ENCODE measurements around the gene SH3BP5.

The SH3BP5 gene

DNA sequence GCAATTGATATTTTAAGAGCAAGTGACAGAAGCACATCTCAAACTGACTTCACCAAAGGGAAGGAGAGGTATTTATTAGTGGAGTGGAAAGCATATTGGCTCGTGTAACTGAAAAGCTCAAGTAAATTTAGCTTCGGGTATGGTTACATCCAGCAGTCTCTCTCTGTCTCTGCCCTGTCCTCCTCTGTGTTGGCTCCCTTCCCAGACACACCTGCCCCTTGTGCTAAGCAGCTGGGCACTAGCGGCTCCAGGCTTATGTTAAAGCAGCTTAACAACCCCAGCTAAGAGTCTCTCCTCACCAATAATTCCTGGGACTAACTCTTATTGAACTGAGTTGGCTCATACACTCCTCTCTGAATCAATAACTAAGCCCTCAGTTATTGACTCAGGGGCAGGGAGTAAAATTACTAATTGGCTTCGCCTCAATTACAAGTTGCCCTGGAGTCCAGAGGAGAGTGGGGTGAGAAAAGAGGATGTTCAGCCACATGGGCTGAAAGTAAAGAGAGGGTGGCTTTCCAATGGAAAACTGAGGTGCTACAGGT lies 12.8 kb upstream of the SH3BP5 start:
- H3K27me3 ChIP-seq (replicated peaks; ENCODE audit: control insufficient read depth, insufficient read depth, low read length): no peaks in the 10 kb centered on the region
- TF ChIP-seq, protein P1, sequence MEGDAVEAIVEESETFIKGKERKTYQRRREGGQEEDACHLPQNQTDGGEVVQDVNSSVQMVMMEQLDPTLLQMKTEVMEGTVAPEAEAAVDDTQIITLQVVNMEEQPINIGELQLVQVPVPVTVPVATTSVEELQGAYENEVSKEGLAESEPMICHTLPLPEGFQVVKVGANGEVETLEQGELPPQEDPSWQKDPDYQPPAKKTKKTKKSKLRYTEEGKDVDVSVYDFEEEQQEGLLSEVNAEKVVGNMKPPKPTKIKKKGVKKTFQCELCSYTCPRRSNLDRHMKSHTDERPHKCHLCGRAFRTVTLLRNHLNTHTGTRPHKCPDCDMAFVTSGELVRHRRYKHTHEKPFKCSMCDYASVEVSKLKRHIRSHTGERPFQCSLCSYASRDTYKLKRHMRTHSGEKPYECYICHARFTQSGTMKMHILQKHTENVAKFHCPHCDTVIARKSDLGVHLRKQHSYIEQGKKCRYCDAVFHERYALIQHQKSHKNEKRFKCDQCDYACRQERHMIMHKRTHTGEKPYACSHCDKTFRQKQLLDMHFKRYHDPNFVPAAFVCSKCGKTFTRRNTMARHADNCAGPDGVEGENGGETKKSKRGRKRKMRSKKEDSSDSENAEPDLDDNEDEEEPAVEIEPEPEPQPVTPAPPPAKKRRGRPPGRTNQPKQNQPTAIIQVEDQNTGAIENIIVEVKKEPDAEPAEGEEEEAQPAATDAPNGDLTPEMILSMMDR (IDR thresholded peaks at IDR 0.05; ENCODE audit: insufficient read depth, low read length, poor library complexity, severe bottlenecking): no peak
- H3K36me3 ChIP-seq (ENCODE audit: control insufficient read depth, insufficient read depth, low read length): no peaks in the 10 kb centered on the region
- DNase-seq (ENCODE audit: extremely low read depth, insufficient read length): peak; percentile 44
- H3K4me3 ChIP-seq (replicated peaks; ENCODE audit: low read depth, low read length): no peak overlapping the region

DNA sequence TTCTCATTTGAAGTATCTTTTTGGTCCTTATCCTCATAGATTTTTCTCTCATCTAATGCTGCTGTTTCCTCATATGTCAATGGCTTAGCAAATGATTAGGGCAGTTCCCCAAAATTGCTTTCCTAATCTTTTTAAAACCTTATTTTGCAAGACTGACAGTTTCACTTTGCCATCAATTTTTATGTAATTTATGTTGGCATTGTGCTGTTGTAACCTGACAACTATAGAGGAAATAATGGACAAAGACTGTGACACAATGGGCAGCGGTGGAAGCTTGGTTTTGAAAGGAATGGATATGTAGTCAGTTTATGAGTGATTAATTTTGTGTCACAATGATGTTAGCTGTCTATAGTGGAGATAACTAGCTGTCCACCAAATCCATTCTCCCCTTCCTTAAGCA lies 10.6 kb upstream of the SH3BP5 start:
- TF ChIP-seq, protein P1 (IDR thresholded peaks at IDR 0.05; ENCODE audit: insufficient read depth, low read length, poor library complexity, severe bottlenecking): no peak
- Histone ChIP-seq H3K4me3 (replicated peaks; ENCODE audit: low read depth, low read length) (no peak overlapping the region), H3K27me3 (replicated peaks; ENCODE audit: control insufficient read depth, insufficient read depth, low read length) (no peaks in the 10 kb centered on the region), H3K36me3 (ENCODE audit: control insufficient read depth, insufficient read depth, low read length) (no peaks in the 10 kb centered on the region)
- DNase-seq (ENCODE audit: extremely low read depth, insufficient read length): no peak

DNA sequence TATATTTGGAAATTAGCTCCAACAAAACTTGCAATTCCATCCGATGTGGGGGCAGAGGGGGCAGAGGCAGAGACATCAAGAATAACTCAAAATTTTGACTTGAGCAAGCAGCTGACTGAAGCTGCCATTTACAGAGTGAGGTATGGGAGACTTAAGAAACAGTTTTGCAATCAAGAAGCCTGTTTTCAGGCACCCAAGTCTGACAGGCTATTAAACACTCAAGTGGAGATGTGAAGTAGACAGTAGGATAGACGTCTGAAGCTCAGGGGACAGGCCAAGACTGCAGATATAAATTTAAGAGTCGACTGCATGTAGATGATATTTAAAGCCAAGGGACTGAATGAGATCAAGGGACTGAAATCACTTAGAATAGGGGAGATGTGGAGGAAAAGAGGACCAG lies 9.9 kb upstream of the SH3BP5 start:
- TF ChIP-seq, protein P1 (IDR thresholded peaks at IDR 0.05; ENCODE audit: insufficient read depth, low read length, poor library complexity, severe bottlenecking): no peak
- H3K4me3 ChIP-seq (replicated peaks; ENCODE audit: low read depth, low read length): no peak overlapping the region
- DNase-seq (ENCODE audit: extremely low read depth, insufficient read length): no peak
- no peaks in the 10 kb centered on the region for H3K27me3 ChIP-seq (replicated peaks; ENCODE audit: control insufficient read depth, insufficient read depth, low read length)
- no peaks in the 10 kb centered on the region for H3K36me3 ChIP-seq (ENCODE audit: control insufficient read depth, insufficient read depth, low read length)

DNA sequence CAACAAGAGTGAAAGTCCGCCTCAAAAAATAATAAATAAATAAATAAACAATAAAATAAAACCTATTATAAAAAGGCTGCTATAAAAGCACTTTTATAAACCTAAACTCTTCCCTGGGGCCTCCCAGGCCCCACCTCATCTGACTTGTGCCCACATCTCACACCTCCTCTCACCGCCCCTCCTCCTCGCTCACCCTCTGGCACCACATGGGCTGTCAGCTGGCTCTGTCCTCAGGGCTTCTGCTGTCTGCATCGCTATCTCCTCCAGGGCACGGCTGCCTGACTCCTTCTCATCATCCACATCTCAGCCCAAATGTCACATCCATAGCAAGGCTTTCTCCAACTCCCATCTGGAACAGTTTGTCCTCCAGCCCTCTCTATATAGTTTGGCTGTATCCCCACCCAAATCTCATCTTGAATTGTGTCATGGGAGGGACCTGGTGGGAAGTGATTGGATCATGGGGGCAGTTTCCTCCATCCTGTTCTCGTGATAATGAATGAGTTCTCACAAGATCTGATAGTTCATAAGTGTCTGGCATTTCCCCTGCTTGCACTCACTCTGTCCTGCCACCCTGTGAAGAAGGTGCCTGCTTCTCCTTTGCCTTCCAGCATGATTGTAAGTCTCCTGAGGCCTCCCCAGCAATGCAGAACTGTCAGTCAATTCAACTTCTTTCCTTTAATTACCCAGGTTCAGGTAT lies 8.8 kb upstream of the SH3BP5 start:
- TF ChIP-seq, protein P1 (IDR thresholded peaks at IDR 0.05; ENCODE audit: insufficient read depth, low read length, poor library complexity, severe bottlenecking): no peak
- no peak for DNase-seq (ENCODE audit: extremely low read depth, insufficient read length)
- Histone ChIP-seq H3K27me3 (replicated peaks; ENCODE audit: control insufficient read depth, insufficient read depth, low read length) (no peaks in the 10 kb centered on the region), H3K4me3 (replicated peaks; ENCODE audit: low read depth, low read length) (no peak overlapping the region), H3K36me3 (ENCODE audit: control insufficient read depth, insufficient read depth, low read length) (no peaks in the 10 kb centered on the region)

DNA sequence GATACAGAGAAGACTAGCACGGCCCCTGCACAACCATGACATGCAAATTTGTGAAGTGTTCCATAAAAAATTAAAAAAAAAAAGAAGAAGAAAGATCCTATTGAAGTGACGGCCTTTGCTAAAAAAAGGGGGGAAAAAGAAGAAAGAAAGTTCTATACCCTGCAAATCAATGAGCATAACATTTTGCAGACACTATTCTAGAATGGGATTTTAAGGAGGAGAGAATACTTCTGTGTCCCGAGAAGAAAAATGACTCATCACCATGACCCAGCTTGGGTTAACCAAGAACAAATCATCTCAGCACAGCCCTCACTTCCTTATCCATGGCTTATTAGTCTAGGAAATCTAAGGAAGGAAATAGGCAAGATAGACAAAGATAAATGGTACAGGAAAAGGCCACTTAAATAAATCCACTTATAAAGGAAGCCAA lies 7.4 kb upstream of the SH3BP5 start:
- Histone ChIP-seq H3K4me3 (replicated peaks; ENCODE audit: low read depth, low read length) (no peak overlapping the region), H3K36me3 (ENCODE audit: control insufficient read depth, insufficient read depth, low read length) (no peaks in the 10 kb centered on the region), H3K27me3 (replicated peaks; ENCODE audit: control insufficient read depth, insufficient read depth, low read length) (no peaks in the 10 kb centered on the region)
- TF ChIP-seq, protein P1 (IDR thresholded peaks at IDR 0.05; ENCODE audit: insufficient read depth, low read length, poor library complexity, severe bottlenecking): no peak
- DNase-seq (ENCODE audit: extremely low read depth, insufficient read length): no peak

Data from GM06990 (cell line).